Globus pallidus (tissue), 1 donor: ENCODE measurements around the gene IFNLR1.
A peak's percentile ranks its signal among the peaks of the same experiment; 100 is the strongest.

ENCODE experiments used
- DNase-seq: peaks from one replicate; pipeline ENCODE4 v3.0.0-alpha.2; 2015; ENCODE audit warnings: low spot score

The IFNLR1 gene

GRCh38 chr1:24119859-24120756 is 67.0 kb downstream of the IFNLR1 start:
- no peak for DNase-seq

DNA sequence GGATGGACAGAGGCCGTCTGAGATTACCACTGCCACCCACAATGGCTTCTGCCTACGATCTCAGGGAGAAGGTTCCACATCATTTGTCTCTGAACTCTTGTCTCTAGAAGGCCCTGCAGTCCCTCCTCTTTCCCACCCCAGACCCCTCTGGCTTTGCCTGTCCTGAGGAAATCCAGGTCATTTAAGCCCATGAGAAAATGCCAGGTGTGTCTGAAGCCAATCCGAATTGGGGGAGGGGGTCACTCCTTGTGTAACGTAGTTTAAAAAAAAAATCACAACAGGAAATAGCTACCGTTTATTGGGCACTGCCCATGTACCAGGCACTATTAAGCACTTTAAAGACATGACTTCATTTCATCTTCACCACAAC is 67.6 kb downstream of the IFNLR1 start:
- no peak for DNase-seq

DNA sequence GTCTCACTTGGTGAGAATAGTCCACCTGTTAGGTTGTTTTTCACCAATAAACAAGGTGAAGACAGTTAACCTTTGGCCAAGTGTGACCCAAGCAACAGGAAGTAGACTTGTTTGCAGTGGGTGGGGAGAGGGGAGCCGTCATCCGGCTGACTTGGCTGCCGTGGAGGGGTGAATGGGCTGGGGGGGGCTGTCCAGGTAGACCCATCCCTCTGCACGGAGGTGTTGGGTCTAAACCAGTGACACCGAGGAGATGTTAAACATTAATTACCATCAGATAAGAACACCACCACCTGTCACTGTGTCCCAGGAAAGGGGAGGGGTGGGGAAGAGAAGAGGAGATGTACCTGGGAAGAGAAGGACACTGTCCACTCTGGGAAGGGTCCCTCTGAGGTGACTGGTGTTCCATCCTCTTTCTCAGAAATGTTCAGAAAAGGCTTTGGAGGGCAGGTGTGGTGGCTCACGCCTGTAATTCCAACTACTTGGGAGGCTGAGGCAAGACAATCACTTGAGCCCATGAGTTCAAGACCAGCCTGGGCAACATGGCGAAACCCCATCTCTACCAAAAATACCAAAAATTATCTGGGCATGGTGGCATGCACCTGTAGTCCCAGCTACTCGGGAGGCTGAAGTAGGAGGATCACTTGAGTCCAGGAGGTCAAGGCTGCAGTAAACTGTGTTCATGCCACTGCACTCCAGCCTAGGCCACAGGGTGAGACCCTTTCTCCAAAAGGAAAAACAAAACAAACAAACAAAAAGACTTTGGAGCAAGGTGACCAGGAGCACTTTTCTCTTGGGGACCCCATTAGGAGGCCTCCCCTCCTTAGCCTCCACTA is 68.5 kb downstream of the IFNLR1 start:
- no peak for DNase-seq

GRCh38 chr1:24117722-24118409 is 69.2 kb downstream of the IFNLR1 start:
- no peak for DNase-seq

DNA sequence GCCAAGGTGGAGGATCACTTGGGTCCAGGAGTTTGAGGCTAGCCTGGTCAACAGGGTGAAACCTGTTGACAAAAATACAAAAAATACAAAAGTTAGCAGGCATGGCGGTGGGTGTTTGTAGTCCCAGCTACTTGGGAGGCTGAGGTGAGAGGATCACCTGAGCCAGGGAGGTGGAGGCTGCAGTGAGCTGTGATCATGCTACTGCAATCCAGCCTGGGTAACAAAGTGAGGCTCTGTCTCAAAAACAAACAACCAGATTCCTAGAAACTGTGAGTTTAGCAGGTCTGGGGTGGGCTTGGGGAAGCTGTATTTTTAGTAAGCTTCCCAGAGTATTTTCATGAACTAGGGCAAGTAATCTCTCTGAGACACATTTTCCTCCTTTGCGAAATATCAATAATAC is 70.0 kb downstream of the IFNLR1 start:
- DNase-seq, result no peak

DNA sequence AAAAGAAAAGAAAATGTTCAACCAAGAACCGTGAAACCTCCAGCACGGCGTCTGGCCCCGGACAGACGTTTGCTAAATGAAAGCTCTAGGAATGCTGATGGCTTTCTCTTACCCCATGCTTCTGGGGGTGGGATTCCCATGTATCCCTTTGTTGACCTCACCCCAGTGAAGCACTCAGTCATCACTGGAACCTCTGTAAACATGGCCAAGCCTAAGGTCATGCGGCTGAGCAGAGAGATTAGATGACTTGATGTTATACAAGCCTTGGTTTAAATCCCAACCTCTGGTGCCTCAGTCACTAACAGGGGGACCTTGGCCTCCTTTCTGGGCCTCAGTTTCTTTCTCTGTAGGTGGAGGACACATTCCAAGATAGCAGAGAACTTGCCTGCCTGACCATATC is 72.3 kb downstream of the IFNLR1 start:
- DNase-seq, result no peak

GRCh38 chr1:24113641-24114033 is 73.5 kb downstream of the IFNLR1 start:
- DNase-seq, result no peak

- DNase-seq, result peak; percentile 16
Observed at GRCh38 chr1:24111996-24112779, 74.9 kb downstream of the IFNLR1 start, which contains the start of gene MYOM3. Gene MYOM3 (minus strand): TSS chr1:24112135. CDS start chr1:24108636, 3,499 bp downstream.

DNA sequence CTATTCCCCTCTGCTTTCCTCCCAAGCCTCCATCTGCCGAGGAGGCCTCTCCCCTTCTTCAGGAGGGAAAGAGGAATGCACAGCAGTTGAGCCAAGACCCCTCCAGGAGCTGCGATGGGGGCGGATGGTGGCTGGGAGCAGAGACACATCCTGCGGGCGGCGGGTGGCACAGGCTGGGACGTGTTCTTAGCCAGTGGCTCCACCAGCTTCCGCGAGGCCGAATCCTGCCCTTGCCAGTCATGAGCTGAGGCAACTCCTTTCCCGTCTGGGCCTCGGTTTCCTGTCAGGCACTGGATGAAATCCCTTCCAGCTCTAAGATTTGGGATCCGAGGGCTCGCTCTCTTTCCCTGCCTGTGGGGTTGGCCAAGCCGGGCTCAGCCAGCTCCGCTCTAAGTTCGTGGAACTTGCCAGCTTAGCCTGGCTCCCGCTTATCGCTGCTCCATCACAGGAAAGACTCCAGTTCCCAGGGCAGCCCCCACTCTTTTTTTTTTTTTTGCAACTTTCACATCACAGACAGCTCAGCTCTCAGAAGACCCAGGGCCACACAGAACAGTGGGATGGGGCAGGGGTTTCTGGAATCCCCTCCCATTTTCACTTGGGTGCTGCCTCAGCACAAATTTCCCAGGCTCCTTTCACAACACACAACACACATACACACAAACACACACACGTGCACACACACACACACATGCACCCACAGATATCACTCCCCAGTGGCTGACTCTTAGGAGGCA is 75.7 kb downstream of the IFNLR1 start:
- DNase-seq, result no peak

DNA sequence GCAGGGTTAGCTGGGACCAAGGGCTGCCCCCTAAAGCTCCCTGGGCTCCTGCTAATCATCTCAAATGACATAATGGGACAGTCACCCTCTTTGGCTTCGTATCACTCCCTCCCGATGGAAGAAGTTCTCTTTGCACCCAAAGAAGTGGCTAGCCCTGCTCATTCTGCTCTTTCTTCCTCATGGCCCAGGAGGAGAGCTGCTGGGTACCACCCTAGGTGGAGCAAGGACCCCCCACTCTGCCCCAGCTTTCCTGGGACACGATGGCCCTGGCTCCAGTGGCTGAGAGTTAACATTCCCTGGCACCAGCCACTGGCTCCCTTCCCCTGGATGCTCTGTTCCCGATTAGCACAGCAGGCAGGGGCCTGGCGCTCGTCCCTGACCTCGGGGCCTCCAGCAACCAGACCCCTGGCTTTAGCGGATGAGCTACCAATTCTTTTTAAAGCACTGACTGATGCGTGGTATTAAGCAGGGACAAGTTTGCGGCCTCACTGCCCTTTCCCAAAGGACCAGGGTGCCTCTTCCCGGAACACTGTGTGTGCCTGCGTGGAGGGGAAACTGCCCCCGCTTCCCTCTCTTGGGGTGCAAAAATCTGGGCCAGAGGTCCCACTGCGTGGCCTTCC is 76.3 kb downstream of the IFNLR1 start:
- DNase-seq, result no peak

GRCh38 chr1:24109686-24110475 is 77.2 kb downstream of the IFNLR1 start:
- DNase-seq, result no peak

DNA sequence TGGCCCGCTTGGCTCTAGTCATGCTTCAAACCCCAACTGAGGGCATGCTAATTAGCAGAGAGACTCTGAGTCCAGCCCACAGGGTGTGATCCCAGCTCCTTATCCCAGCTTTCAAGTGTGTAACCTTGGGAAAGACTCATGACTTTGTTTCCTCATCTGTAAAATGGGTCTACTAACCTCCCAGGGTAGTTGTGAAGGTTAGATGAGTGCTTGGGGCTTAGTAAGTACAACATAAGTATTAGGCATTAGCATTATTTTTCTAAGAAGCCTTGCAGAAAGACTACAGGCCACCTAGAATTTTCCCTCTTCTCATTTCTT is 78.0 kb downstream of the IFNLR1 start:
- DNase-seq, result no peak

- DNase-seq, result no peak
Observed at GRCh38 chr1:24108334-24109165, 78.5 kb downstream of the IFNLR1 start.

GRCh38 chr1:24107462-24108138 is 79.5 kb downstream of the IFNLR1 start:
- DNase-seq, result no peak

DNA sequence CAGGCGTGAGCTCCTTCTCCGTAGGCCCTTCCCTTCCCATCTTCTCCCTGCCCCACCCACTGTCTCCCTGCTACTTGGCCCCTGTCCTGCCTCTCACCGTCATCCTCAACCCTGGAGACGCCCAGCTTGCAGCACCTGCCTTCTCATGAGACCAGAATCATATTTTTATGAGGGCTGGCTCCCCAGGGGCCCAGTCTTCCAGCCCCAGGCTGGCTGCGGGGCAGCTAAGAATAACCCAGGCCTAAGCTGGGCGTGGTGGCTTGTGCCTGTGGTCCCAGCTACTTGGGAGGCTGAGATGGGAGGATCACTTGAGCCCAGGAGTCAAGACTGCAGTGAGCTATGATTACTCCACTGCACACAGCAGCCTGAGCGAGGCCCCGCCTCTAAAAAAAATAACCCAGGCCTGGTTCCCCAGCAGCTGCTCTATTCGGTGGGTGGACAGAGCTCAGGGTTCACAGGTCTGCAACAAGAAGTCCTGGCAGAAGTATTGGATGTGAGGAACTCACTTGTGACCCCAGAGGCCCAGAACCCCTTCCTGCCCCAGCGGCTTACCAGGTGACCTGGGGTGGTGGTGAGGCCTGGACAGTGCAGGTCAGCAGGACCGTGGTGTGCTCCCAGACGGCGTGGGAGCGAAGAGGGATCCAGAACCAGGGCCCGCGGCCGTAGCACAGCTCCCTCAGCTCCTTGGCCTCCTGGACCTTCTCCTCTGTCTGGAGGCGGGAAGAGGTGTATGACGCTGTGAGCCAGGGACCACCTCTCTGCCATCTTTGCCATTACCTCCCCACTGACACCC is 81.5 kb downstream of the IFNLR1 start:
- no peak for DNase-seq

- DNase-seq, result no peak
Observed at GRCh38 chr1:24104854-24105253, 82.2 kb downstream of the IFNLR1 start.
